Effector memory CD8-positive, alpha-beta T cell (primary cell): ENCODE results near the gene CYTH3.

Experiments
- ATAC-seq: fragments of 150-1000 bp; cut with Tn5 transposase; replicated peaks from 2 replicates; pipeline ENCODE4 v1.10.0; 2021; ENCODE audit warnings: mild to moderate bottlenecking, moderate library complexity
- DNase-seq, 3 experiments: peaks; one replicate each; pipeline ENCODE4 v3.0.0; 2021
- H3K27ac Mint-ChIP-seq, 2 donors: one replicate each; pipeline ENCODE4 v1.8.0; 2022; ENCODE audit warnings: mild to moderate bottlenecking in 2 of 2, mixed read lengths in 2 of 2, moderate library complexity in 2 of 2
- H3K27me3 Mint-ChIP-seq, 2 donors: one replicate each; pipeline ENCODE4 v1.8.0; 2022; ENCODE audit warnings: mixed read lengths in 2 of 2
- H3K36me3 Mint-ChIP-seq: one replicate; pipeline ENCODE4 v1.8.0; 2022; ENCODE audit warnings: mild to moderate bottlenecking, moderate library complexity, mixed read lengths; ENCODE audit not compliant: insufficient read depth
- H3K4me1 Mint-ChIP-seq, 2 donors: one replicate each; pipeline ENCODE4 v1.8.0; 2022; ENCODE audit warnings: low read depth in 2 of 2, mixed read lengths in 2 of 2
- H3K4me3 Mint-ChIP-seq, 2 donors: one replicate each; pipeline ENCODE4 v1.8.0; 2022; ENCODE audit warnings: mild to moderate bottlenecking in 2 of 2, mixed read lengths in 2 of 2, moderate library complexity in 2 of 2
- H3K9me3 Mint-ChIP-seq, 2 donors: one replicate each; pipeline ENCODE4 v1.8.0; 2022; ENCODE audit warnings: mixed read lengths in 2 of 2

The CYTH3 gene

DNA sequence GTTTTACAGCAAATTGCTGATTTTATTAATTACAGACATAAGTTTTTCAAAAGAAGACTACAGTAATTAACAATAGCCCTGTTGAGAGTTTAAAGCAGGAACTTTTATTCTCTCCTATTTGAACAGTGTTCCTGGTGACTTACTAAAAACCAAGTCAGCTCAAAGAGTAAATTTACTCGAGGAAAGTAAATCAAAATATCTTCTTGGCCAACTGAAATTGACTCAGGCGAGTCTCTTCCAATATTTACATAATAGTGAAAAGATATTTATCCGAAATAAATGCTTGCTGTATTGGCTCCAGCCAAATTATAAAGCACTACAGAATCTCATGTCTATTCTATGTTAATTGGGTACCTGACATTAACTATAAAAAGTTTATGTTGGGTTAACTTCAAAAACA, 13.2 kb downstream of the CYTH3 start:
- Mint-ChIP-seq H3K27me3 (no peaks in the 10 kb centered on the region), H3K36me3 (no peaks in the 10 kb centered on the region), H3K27ac (peak overlapping the region; percentile 87 to 88), H3K4me1 (peaks cover 40 to 44% of the 10 kb centered on the region in 2 donors), H3K9me3 (no peaks in the 10 kb centered on the region), H3K4me3 (peak overlapping the region; percentile 54 to 61)
- ATAC-seq: no peak
- no peak for DNase-seq

DNA sequence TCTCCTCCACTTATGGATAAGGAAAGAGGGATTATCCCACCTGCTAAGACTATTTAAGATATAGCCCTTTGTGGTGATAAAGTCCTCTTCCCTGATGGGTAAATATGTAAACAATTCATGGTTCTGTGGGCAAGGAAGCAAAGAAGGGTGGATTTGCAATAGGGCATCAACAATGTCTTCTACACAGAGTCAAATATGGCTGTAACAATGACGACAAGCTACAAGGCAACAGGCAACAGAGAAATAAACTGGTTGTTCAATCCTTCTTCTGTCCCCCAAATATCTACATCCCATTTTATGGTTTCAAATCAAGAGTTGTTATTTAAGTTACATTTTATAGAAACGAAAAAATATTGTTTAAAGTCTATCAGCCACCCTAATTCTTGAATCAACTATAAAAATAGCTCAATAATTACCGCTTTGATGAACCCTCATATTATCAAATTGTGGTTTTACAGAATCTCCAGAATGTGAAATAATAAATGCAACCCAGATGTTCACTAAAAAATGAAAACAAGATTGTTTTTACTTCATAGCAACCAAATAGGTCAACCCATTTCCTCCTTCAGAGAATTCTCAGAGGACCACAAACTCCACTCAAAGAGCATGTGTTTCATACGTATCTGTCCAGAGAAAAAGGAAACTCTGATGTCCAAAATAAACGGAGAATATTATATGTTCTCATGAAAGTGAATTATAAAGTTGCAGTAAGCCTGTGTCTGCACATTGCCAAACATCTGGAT, 13.8 kb downstream of the CYTH3 start:
- peaks cover 40 to 44% of the 10 kb centered on the region in 2 donors for H3K4me1 Mint-ChIP-seq
- DNase-seq: no peak
- peak overlapping the region; percentile 54 to 61 for H3K4me3 Mint-ChIP-seq
- H3K9me3 Mint-ChIP-seq: no peaks in the 10 kb centered on the region
- peak overlapping the region; percentile 87 to 88 for H3K27ac Mint-ChIP-seq
- peak; percentile 71 for ATAC-seq
- no peaks in the 10 kb centered on the region for H3K27me3 Mint-ChIP-seq
- H3K36me3 Mint-ChIP-seq: no peaks in the 10 kb centered on the region

DNA sequence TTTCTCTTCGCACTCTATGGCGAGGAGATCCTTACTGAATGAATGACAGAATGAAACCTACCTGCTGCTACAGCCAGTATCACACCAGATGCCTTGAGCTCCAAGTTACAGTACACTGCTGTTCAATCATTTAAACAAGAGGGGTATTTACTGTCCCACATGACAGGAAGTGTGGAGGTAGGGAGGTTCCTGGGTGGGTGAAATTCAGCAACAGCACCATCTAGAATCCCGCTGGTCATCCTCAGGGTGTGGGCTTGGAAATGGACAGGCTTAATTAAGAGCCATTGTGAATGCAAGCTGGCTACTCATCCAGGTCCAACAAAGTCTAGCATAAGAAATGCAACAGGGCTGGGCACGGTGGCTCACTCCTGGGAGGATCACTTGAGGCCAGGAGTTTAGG, 14.7 kb downstream of the CYTH3 start:
- peak overlapping the region; percentile 87 to 88 for H3K27ac Mint-ChIP-seq
- no peaks in the 10 kb centered on the region for H3K9me3 Mint-ChIP-seq
- peaks cover 38 to 44% of the 10 kb centered on the region in 2 donors for H3K4me1 Mint-ChIP-seq

DNA sequence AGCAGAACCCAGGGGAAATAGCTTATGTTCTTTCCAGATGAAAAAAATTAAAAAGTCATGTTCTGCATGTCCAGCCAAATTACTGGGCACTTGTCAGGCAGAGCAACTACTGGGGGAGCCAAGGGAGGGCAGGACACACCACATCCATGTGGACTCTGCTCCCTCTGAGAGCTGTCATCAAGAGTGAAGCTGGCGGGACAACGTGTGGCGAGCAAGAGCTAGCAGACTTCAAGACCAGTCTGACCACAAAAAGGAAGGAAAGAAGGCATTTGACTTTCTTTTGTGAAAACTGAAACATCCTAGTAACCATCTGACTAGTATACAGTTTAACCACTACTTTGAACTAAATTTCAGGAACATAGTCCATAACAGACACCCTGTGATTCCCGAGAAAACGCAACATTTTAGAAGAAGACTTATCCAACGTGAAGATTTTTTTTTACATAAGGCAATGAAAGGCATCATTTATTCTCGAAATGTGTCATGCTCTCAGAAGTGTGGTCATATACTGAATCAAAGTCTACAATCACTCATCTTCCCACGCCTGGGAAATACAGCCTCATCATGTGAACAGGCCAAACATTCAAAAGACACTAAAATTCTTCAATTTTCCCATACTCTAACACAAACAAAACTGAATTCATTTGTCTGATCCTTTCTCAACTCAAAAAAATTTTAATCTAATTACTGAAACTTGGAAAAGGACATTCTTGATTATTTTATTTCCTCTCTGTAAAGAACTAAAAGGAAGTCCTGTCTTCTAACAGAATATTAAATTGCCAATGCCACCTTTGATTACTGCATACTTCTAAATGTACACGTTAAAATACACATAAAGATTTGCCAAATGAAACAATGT, 15.5 kb downstream of the CYTH3 start:
- H3K27ac Mint-ChIP-seq: peak overlapping the region; percentile 87 to 88

More for the DNA sequence above, 14.7 kb downstream of the CYTH3 start:
- peak; percentile 30 for ATAC-seq
- no peak for DNase-seq
- Mint-ChIP-seq H3K4me3 (peak overlapping the region in 1 of 2 donors; percentile 61), H3K36me3 (no peaks in the 10 kb centered on the region), H3K27me3 (no peaks in the 10 kb centered on the region)

DNA sequence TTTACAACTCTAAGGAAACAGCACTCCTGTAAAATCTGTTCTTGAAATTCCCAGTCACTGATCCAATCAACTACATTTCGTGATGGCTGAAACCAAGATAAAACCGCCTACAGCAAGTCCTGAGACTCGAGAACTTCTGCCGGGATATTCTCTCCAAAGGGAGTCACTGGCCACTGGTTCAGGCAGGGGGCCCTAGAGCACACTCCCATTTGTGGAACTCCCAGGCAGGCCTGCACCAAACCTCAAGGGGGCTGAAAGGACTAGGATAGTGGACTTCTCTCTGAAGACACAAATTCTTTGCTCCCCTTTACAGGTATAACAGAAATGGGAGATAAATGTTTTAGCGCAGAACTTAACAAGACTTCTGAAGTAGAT, 16.3 kb downstream of the CYTH3 start:
- DNase-seq (no peak), ATAC-seq (no peak)
- peaks cover 0 to 6% of the 10 kb centered on the region in 2 donors for H3K27me3 Mint-ChIP-seq
- H3K9me3 Mint-ChIP-seq: no peaks in the 10 kb centered on the region
- no peaks in the 10 kb centered on the region for H3K36me3 Mint-ChIP-seq
- peak overlapping the region in 1 of 2 donors; percentile 87 for H3K27ac Mint-ChIP-seq
- peaks cover 33 to 41% of the 10 kb centered on the region in 2 donors for H3K4me1 Mint-ChIP-seq
- H3K4me3 Mint-ChIP-seq: peak overlapping the region; percentile 29 to 61

More for the DNA sequence above, 15.5 kb downstream of the CYTH3 start:
- Mint-ChIP-seq H3K4me1 (peaks cover 31 to 40% of the 10 kb centered on the region in 2 donors), H3K9me3 (no peaks in the 10 kb centered on the region), H3K27me3 (peaks cover 0 to 2% of the 10 kb centered on the region in 2 donors), H3K4me3 (peak overlapping the region; percentile 29 to 61), H3K36me3 (no peaks in the 10 kb centered on the region)
- ATAC-seq: peak; percentile 50
- no peak for DNase-seq

DNA sequence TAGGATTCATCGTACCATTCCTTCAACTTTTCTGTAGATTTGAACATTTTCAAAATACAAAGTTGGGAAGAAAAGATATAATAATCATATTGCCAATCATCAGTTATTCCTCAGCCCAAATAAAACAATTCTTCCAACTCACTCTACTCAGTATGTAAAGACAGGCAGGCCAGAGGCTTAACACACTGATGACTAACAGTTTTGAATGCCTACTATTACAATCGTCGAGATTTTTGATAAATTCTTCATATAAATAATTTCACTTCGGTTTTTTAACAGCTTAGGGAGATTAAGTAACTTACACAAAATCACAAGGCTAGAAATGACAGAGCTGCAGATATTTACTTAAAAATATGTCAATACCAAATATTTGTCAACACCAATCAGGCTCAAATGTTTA, 17.6 kb downstream of the CYTH3 start:
- Mint-ChIP-seq H3K27ac (peak overlapping the region; percentile 41 to 87), H3K4me3 (no peak overlapping the region), H3K36me3 (no peaks in the 10 kb centered on the region), H3K4me1 (peaks cover 33 to 40% of the 10 kb centered on the region in 2 donors), H3K9me3 (no peaks in the 10 kb centered on the region), H3K27me3 (peaks cover 0 to 6% of the 10 kb centered on the region in 2 donors)
- DNase-seq (no peak), ATAC-seq (no peak)

DNA sequence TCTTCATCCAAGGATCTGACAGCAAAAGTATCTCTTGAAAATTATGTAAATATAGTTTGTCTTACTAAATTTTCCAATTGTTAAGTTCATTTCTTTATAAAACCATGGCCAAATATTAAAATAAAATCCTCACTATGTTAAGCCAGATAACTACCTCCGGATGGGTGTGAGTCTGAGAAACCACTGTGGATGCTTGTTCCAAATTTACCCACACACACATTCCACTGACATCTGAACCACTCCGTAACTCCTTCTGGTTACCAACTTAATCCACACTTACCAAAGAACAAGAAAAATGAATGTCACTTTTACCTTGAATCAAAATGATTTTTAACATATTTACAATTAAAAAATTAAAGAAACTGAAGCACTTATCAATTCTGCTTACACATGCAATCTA, 19.7 kb downstream of the CYTH3 start:
- H3K4me3 Mint-ChIP-seq: no peak overlapping the region
- no peaks in the 10 kb centered on the region for H3K9me3 Mint-ChIP-seq
- peaks cover 6 to 8% of the 10 kb centered on the region in 2 donors for H3K27me3 Mint-ChIP-seq

DNA sequence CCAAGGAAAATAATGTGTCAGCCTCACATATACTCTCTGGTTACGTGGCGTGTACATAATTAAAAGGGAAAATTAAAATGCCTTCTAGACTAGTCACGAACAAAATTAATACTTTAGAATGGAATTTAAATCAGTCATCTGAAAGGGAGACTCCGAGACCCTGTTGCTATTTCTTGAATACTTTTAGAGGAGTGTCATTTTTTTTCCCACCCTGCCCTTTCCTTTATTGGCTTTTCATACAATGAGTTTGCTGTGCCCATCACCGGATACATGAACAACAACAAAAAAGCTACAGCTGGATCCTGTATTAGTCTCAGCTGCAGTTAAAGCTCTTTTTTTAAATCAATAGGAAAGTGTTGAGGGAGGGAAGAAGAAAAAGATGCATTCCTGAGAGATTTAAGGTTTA, 20.1 kb downstream of the CYTH3 start:
- Mint-ChIP-seq H3K27me3 (peaks cover 6 to 8% of the 10 kb centered on the region in 2 donors), H3K4me3 (no peak overlapping the region), H3K4me1 (peaks cover 27 to 41% of the 10 kb centered on the region in 2 donors), H3K27ac (peak overlapping the region in 1 of 2 donors; percentile 26), H3K36me3 (peaks cover 2% of the 10 kb centered on the region), H3K9me3 (no peaks in the 10 kb centered on the region)
- no peak for ATAC-seq
- DNase-seq: no peak

More for the DNA sequence above, 19.7 kb downstream of the CYTH3 start:
- peaks cover 2% of the 10 kb centered on the region for H3K36me3 Mint-ChIP-seq
- peak overlapping the region in 1 of 2 donors; percentile 26 for H3K27ac Mint-ChIP-seq
- ATAC-seq (no peak), DNase-seq (no peak)
- peaks cover 31 to 40% of the 10 kb centered on the region in 2 donors for H3K4me1 Mint-ChIP-seq

DNA sequence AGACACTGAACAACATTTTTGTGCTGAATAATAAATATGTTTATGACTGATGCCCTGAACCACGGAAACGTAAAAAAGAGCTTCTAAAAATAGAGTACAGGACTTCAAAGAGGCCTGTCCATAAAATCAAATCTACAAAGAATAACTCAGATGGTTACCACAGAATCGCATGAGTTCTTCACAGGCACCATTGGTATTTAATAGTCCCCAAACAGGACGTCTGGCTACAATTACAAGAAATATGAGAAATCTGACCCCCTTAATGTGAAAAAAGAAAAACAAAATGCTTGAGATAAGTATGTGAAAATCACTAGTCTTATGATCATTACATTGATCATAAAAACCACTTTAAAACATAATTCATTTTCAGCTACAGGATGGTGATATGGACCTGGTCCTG, 20.8 kb downstream of the CYTH3 start:
- no peak overlapping the region for H3K4me3 Mint-ChIP-seq
- ATAC-seq (no peak), DNase-seq (no peak)
- H3K36me3 Mint-ChIP-seq: peaks cover 2% of the 10 kb centered on the region
- H3K9me3 Mint-ChIP-seq: no peaks in the 10 kb centered on the region
- peaks cover 20 to 38% of the 10 kb centered on the region in 2 donors for H3K4me1 Mint-ChIP-seq
- H3K27me3 Mint-ChIP-seq: peaks cover 6 to 8% of the 10 kb centered on the region in 2 donors
- H3K27ac Mint-ChIP-seq: no peak overlapping the region

DNA sequence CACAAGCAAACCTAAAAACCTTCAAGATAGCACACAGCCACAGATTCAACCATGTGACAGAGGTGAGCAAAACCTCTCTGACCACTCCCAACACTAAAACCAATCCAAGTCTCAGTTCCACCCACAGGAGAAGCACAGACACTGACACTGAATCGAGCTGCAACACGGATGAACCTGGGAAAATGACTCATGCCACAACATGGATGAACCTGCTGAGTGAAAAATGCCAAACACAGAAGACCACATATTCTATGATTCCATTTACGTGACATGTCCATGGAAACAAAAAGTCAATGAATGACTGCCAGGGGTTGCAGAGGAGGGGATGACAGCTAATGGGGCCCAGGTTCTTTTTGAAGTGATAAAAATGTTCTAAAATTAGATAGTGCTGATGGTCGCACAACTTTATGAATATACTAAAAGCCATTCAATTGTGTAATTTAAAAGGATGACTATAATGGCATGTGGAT, 22.0 kb downstream of the CYTH3 start:
- Mint-ChIP-seq H3K4me3 (peak overlapping the region in 1 of 2 donors; percentile 11), H3K27me3 (peaks cover 6 to 8% of the 10 kb centered on the region in 2 donors), H3K4me1 (peaks cover 12 to 36% of the 10 kb centered on the region in 2 donors), H3K9me3 (no peaks in the 10 kb centered on the region), H3K36me3 (peaks cover 2% of the 10 kb centered on the region), H3K27ac (no peak overlapping the region)
- peak; percentile 86 for ATAC-seq
- no peak for DNase-seq

DNA sequence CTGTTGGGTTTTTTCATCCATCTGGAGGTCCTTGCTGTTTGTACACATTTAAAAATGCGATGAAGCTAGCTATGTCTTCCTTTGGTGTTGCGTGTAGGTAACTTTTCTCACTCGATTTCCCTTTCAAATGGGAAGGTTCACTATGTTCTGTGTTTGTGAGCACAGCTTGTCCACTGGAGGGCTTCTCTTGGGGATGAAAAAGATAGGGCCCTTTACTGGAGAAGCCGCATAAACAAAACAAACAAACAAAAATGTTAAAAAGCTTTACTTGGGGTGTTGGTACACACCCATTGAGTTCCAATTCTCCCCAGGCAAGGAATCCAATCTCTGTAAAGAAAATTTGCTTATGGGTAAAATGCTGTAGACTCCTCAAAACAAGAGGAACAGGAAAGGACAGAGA, 23.4 kb downstream of the CYTH3 start:
- Mint-ChIP-seq H3K36me3 (peaks cover 2% of the 10 kb centered on the region), H3K27ac (no peak overlapping the region), H3K27me3 (peaks cover 6 to 8% of the 10 kb centered on the region in 2 donors), H3K9me3 (no peaks in the 10 kb centered on the region), H3K4me3 (no peak overlapping the region), H3K4me1 (peaks cover 12 to 37% of the 10 kb centered on the region in 2 donors)
- DNase-seq (no peak), ATAC-seq (no peak)

DNA sequence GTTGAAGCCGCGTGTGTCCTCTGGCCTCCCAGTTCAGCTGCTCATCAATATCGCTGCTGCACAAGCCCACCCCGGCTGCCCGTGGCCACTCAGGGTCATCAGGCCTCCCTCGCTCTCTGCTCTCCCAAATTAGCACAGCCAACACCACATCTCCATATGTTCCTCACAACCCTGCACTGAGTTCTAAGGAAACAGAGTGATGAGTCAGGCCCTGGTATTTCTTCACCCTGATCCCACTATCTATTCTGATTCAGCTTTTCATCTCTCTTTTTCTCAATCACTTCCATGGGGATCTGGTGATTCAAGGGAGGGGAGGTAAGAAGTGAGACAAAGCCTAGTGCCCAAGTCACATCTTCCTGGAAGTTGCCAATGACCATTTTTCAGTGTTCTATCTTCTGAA, 23.8 kb downstream of the CYTH3 start:
- Mint-ChIP-seq H3K4me3 (no peak overlapping the region), H3K36me3 (peaks cover 2% of the 10 kb centered on the region), H3K9me3 (no peaks in the 10 kb centered on the region), H3K27ac (peak overlapping the region in 1 of 2 donors; percentile 60), H3K4me1 (peaks cover 12 to 37% of the 10 kb centered on the region in 2 donors), H3K27me3 (peaks cover 6 to 8% of the 10 kb centered on the region in 2 donors)
- DNase-seq (no peak), ATAC-seq (no peak)

DNA sequence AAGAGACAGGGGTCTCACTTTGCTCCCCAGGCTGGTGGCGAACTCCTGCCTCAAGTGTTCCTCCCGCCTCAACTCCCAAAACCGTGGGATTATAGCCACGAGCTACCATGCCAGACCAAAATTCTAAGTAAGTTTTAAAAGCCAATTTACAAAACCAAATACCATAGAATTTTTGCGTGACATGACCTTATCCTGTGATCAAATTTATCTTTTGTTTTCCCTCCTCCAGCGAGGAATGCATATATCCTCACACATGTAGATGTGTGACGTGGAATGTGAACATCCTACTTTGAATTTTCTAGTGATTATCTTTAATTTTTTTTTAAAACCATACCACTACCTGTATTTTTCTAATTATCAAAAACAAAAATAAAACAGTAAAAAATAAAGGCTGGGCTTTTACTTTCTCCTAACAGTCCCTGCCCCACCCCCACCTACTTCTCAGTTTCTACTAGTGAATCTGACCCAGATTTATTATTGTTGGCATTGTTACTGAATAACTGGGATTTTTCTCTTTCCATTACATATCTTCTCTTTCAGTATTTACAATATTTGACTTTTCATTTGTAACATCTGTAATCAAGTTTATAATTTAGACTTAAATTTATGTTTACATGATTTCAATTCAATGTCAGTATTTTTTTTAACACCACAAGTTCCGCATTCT, 26.0 kb downstream of the CYTH3 start:
- Mint-ChIP-seq H3K4me1 (peaks cover 11 to 39% of the 10 kb centered on the region in 2 donors), H3K9me3 (no peaks in the 10 kb centered on the region), H3K36me3 (peaks cover 5% of the 10 kb centered on the region), H3K27ac (peak overlapping the region in 1 of 2 donors; percentile 15), H3K4me3 (no peak overlapping the region), H3K27me3 (peaks cover 0 to 8% of the 10 kb centered on the region in 2 donors)
- DNase-seq: no peak
- no peak for ATAC-seq
